ENCODE data around the gene CISH. TPM values are rescaled to one million over a fixed set of nuclear protein-coding genes. Genes with fewer than 3 reads are reported as not detected.

CISH gene
- total RNA-seq (10 to 100 TPM; 28.3 to 63.4 TPM), total RNA-seq (64.8 to 304 reads per million in 2 donors)

GRCh38 chr3:50611464-50612233 is at the start of gene CISH:
TSS of gene CISH (minus strand) at chr3:50611774. CDS start at chr3:50611650, 124 bp downstream.
- DNase-seq (peak; percentile 81 to 92 (median 90)), ATAC-seq (peak; percentile 77)
- Mint-ChIP-seq H3K27ac (peak within 1 kb of the TSS; percentile 98), H3K36me3 (ENCODE audit: low read depth) (peaks cover 21% of the 10 kb centered on the region), H3K4me3 (peak within 1 kb of the TSS; percentile 98), H3K4me1 (peaks cover 56% of the 10 kb centered on the region), H3K27me3 (no peaks in the 10 kb centered on the region)
- no peaks in the 10 kb centered on the region for H3K9me3 ChIP-seq (ENCODE audit: control insufficient read depth, low read length, poor library complexity, severe bottlenecking)

GRCh38 chr3:50660386-50660785 is 48.8 kb upstream of the CISH start:
- no peak for DNase-seq
- Mint-ChIP-seq H3K27ac (no peak overlapping the region), H3K4me3 (no peak overlapping the region), H3K4me1 (peaks cover 16% of the 10 kb centered on the region), H3K36me3 (ENCODE audit: low read depth) (peaks cover 2% of the 10 kb centered on the region), H3K27me3 (no peaks in the 10 kb centered on the region)
- ATAC-seq = no peak
- no peaks in the 10 kb centered on the region for H3K9me3 ChIP-seq (ENCODE audit: control insufficient read depth, low read length, poor library complexity, severe bottlenecking)

GRCh38 chr3:50658831-50659230 is 47.3 kb upstream of the CISH start:
- Mint-ChIP-seq H3K27ac (no peak overlapping the region), H3K4me1 (peaks cover 16% of the 10 kb centered on the region), H3K27me3 (no peaks in the 10 kb centered on the region), H3K4me3 (no peak overlapping the region), H3K36me3 (ENCODE audit: low read depth) (no peaks in the 10 kb centered on the region)
- no peaks in the 10 kb centered on the region for H3K9me3 ChIP-seq (ENCODE audit: control insufficient read depth, low read length, poor library complexity, severe bottlenecking)
- DNase-seq = no peak
- ATAC-seq = no peak

GRCh38 chr3:50658416-50658815 is 46.8 kb upstream of the CISH start:
- DNase-seq (no peak), ATAC-seq (no peak)
- H3K36me3 Mint-ChIP-seq (ENCODE audit: low read depth) = no peaks in the 10 kb centered on the region
- H3K27me3 Mint-ChIP-seq = no peaks in the 10 kb centered on the region
- H3K9me3 ChIP-seq (ENCODE audit: control insufficient read depth, low read length, poor library complexity, severe bottlenecking) = no peaks in the 10 kb centered on the region
- no peak overlapping the region for H3K27ac Mint-ChIP-seq
- peaks cover 16% of the 10 kb centered on the region for H3K4me1 Mint-ChIP-seq
- no peak overlapping the region for H3K4me3 Mint-ChIP-seq

GRCh38 chr3:50657816-50658215 is 46.2 kb upstream of the CISH start:
- H3K36me3 Mint-ChIP-seq (ENCODE audit: low read depth) = no peaks in the 10 kb centered on the region
- H3K9me3 ChIP-seq (ENCODE audit: control insufficient read depth, low read length, poor library complexity, severe bottlenecking) = no peaks in the 10 kb centered on the region
- H3K4me3 Mint-ChIP-seq = no peak overlapping the region
- ATAC-seq (no peak), DNase-seq (no peak)
- H3K27me3 Mint-ChIP-seq = no peaks in the 10 kb centered on the region
- peaks cover 18% of the 10 kb centered on the region for H3K4me1 Mint-ChIP-seq
- H3K27ac Mint-ChIP-seq = no peak overlapping the region

GRCh38 chr3:50657407-50657806 is 45.8 kb upstream of the CISH start:
- H3K4me1 Mint-ChIP-seq = peaks cover 16% of the 10 kb centered on the region
- no peaks in the 10 kb centered on the region for H3K9me3 ChIP-seq (ENCODE audit: control insufficient read depth, low read length, poor library complexity, severe bottlenecking)
- H3K27ac Mint-ChIP-seq = no peak overlapping the region
- ATAC-seq (no peak), DNase-seq (no peak)
- no peaks in the 10 kb centered on the region for H3K27me3 Mint-ChIP-seq
- H3K4me3 Mint-ChIP-seq = no peak overlapping the region
- no peaks in the 10 kb centered on the region for H3K36me3 Mint-ChIP-seq (ENCODE audit: low read depth)

GRCh38 chr3:50656417-50657195 is 45.0 kb upstream of the CISH start:
- no peaks in the 10 kb centered on the region for H3K9me3 ChIP-seq (ENCODE audit: control insufficient read depth, low read length, poor library complexity, severe bottlenecking)
- Mint-ChIP-seq H3K27ac (no peak overlapping the region), H3K27me3 (no peaks in the 10 kb centered on the region), H3K4me1 (peaks cover 12% of the 10 kb centered on the region), H3K4me3 (no peak overlapping the region), H3K36me3 (ENCODE audit: low read depth) (no peaks in the 10 kb centered on the region)
- DNase-seq = no peak
- no peak for ATAC-seq

GRCh38 chr3:50655009-50655830 is 43.6 kb upstream of the CISH start:
- Mint-ChIP-seq H3K36me3 (ENCODE audit: low read depth) (no peaks in the 10 kb centered on the region), H3K4me1 (peaks cover 13% of the 10 kb centered on the region), H3K27ac (peak overlapping the region; percentile 11), H3K4me3 (no peak overlapping the region), H3K27me3 (no peaks in the 10 kb centered on the region)
- ATAC-seq (no peak), DNase-seq (no peak)
- no peaks in the 10 kb centered on the region for H3K9me3 ChIP-seq (ENCODE audit: control insufficient read depth, low read length, poor library complexity, severe bottlenecking)

GRCh38 chr3:50653937-50654595 is 42.5 kb upstream of the CISH start:
- Mint-ChIP-seq H3K27me3 (no peaks in the 10 kb centered on the region), H3K36me3 (ENCODE audit: low read depth) (no peaks in the 10 kb centered on the region), H3K4me1 (peaks cover 13% of the 10 kb centered on the region), H3K4me3 (no peak overlapping the region), H3K27ac (no peak overlapping the region)
- no peaks in the 10 kb centered on the region for H3K9me3 ChIP-seq (ENCODE audit: control insufficient read depth, low read length, poor library complexity, severe bottlenecking)
- no peak for ATAC-seq
- DNase-seq = no peak

GRCh38 chr3:50652709-50653108 is 41.1 kb upstream of the CISH start:
- Mint-ChIP-seq H3K27ac (peak overlapping the region; percentile 37), H3K27me3 (no peaks in the 10 kb centered on the region), H3K4me1 (peaks cover 10% of the 10 kb centered on the region), H3K36me3 (ENCODE audit: low read depth) (no peaks in the 10 kb centered on the region), H3K4me3 (no peak overlapping the region)
- no peaks in the 10 kb centered on the region for H3K9me3 ChIP-seq (ENCODE audit: control insufficient read depth, low read length, poor library complexity, severe bottlenecking)
- peak; percentile 22 to 33 (median 24) for DNase-seq
- ATAC-seq = peak; percentile 78

- Mint-ChIP-seq H3K27ac (peak overlapping the region; percentile 37), H3K4me1 (peaks cover 10% of the 10 kb centered on the region), H3K4me3 (no peak overlapping the region)
Observed at GRCh38 chr3:50651920-50652529, 40.5 kb upstream of the CISH start.

GRCh38 chr3:50651445-50651844 is 39.9 kb upstream of the CISH start:
- H3K27me3 Mint-ChIP-seq = no peaks in the 10 kb centered on the region
- no peak overlapping the region for H3K4me3 Mint-ChIP-seq
- DNase-seq (no peak), ATAC-seq (no peak)
- no peaks in the 10 kb centered on the region for H3K36me3 Mint-ChIP-seq (ENCODE audit: low read depth)
- no peaks in the 10 kb centered on the region for H3K9me3 ChIP-seq (ENCODE audit: control insufficient read depth, low read length, poor library complexity, severe bottlenecking)
- peaks cover 10% of the 10 kb centered on the region for H3K4me1 Mint-ChIP-seq
- peak overlapping the region; percentile 81 for H3K27ac Mint-ChIP-seq

More at GRCh38 chr3:50651920-50652529, 40.5 kb upstream of the CISH start:
- no peak for DNase-seq
- ATAC-seq = no peak
- H3K27me3 Mint-ChIP-seq = no peaks in the 10 kb centered on the region
- H3K9me3 ChIP-seq (ENCODE audit: control insufficient read depth, low read length, poor library complexity, severe bottlenecking) = no peaks in the 10 kb centered on the region
- H3K36me3 Mint-ChIP-seq (ENCODE audit: low read depth) = no peaks in the 10 kb centered on the region
